GM18520 (cell line): ENCODE results near the gene EIF4B.

Experiments used
- ATAC-seq: cut with Tn5 transposase; IDR thresholded peaks from one replicate; pipeline ENCODE4 v1.9.1; 2021; ENCODE audit not compliant: unreplicated experiment

Gene EIF4B

DNA sequence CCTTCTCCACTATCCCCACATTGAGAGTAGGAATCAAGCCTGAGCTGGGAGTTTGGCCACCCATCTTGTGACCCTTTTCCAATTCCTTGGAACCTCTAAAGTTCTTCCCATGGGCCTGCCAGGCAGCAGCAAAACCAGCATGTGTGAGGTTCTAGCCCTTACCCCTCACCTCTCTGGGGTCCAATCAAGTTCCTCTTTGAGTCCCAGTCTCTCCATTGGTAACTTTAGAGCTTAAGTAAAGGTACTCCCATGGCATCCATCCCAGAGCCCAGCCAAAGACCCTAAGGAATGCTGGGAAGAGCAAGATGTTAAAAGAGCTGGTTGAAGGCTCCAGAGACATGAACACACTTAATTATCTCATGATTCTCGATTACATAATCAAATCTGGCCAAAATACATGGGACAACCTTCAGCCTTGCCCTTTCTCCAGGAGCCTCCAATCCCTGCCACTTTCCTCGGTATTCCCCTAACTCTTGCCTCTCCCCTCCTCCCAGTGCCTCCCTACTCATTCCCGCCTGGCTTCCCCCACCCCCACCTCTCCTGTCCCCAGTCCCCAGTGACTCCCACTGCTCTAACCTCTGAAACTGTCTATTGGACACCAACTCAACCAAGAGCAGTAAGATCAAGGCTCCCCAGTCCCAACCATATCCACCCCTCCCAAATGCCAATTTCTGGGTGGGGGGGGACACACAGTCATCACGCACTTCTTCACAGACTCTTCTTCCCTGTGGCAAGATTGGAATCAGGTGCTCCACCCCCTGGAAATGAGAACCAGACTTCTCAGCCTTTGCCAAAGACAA is 38.8 kb downstream of the EIF4B start:
- no peak for ATAC-seq

GRCh38 chr12:53045696-53046045 is 39.4 kb downstream of the EIF4B start:
- ATAC-seq: no peak

DNA sequence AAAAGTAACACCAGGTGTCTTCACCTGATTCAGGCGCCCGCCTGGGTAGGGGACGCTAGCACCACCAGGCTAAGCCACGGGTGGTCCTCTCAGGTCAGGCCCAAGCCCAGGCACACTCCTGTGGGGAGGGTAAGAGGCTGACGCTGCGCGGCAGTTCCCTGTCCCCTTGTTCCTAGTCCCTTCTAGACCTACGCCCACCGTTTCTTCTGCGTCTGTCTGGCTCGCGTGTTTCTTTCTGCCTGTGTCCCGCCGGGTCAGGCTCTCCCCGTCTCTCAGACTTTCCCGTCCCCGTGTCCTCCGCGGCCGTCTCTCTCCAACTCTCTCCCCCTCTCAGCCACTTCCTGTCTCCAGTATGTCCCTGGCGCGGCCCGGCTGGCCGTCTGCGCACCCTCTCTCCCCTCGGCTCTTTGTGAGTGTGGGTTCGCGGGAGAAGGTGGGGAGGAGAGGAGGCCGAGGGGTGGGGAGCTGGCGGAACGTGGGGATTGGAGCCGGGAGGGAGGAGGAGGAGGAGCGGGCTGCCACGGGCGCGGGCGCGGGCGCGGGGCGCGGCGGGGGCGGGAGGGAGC is 40.5 kb downstream of the EIF4B start:
- ATAC-seq: no peak

DNA sequence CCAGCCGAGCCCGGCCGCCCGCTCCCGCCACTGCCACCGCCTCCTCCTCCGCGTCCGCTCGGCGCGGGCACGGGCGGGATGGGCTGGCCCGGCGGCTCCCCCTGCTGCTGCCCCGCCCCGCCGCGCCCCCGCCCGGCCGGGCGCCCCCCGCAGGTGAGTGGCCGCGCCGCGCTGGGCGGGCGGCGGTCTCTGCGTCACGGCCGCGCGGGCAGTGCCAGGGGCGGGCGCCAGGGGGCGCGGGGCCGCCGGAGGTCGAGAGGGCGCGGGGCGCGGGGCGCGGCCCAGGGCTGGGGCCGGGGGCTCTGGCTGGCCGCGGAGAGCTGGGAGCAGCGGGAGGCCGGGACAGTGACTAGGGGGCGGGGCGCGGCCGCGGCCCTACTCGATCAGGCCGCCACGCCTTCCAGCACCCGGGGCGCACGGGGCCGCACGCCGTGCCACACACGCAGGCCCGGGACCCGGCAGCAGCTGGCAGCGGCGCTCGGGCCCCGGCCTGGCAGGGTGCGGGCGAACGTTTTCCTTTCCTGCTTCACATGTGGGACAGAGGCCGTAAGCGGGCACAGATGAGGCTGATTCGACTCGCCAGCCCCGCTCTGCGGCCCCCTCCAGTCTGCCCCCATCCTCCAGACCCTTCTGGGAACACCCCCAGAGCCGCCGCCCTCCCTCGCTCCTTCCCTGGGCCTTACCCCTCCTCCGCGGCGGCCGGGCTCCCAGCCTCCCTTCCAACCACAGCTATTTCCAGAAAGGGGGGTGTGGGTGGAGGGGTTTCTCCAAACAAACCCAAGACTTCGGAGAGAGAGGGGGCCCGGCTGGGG is 41.2 kb downstream of the EIF4B start:
- peak; percentile 77 for ATAC-seq

DNA sequence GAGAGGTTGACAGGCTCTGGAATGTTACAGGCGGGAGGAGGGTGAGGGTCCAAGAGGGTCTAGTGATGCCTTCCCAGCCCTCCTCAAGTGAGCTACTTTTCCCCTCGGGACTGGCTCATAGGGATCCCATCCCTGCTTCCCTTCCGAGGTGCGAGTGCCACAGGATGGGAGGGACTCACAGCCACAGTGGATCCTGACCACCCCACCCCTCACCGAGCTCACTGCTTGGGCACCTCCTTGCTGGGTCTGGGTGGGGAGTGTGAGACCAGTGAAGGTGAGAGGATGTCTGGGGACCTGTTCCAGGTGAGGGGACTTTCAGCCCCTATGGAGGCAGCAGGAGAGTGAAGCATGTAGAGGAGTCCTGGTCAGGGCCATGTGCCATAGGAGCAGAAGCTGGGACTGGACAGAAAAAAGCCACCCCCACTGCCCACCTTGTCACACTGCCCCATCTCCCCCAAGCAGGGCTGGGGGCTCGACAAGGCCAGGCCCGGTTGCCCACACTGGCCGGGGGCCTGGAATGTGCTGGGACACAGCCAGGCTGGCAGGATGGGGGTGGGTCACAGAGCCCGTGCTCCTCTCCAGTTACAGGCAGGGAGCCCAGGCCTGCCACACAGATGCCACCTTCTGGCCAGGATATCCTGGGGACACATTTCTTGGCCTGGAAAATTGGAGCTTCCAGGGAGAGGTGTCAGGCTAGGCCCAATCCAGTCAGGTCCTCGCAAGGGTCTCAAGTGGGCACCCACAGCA is 42.0 kb downstream of the EIF4B start:
- no peak for ATAC-seq

- ATAC-seq: no peak
These were observed 42.6 kb downstream of the EIF4B start for GRCh38 chr12:53048780-53049401.

GRCh38 chr12:53049571-53050318 is 43.5 kb downstream of the EIF4B start, which contains the start of gene TNS2:
TSS of gene TNS2 (plus strand) at chr12:53050065. CDS start at chr12:53050186, 121 bp downstream.
- ATAC-seq: no peak

DNA sequence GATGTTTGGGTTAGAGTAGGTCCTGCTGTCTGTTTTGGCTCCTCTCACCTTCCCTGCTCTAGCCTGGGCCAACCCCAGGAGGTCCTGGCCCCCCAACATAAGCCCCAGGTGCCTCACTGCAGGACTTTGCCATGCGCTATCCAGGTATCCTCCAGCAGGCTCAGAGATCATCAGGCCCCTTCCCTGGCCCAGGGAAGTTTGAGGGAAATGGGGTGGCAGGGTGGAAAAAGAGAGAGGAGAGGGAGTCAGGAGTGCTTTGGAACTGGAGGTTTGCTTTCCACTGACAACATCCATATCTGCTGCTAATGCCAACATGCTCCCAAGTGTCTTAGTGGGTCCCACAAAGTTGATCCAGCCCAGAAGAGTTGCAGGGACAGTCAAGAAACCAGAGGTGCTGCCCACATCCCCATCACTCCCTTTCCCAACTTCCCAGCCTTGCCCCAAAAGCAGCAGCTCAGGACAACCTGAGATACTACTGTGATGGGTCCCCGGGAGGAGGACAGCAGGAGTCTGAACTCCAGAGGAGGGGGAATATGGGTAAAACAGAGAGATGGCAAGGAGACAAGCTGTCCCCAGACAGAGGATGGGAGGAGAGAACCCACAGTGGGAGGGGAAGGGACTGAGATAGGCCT is 44.3 kb downstream of the EIF4B start:
- no peak for ATAC-seq

- ATAC-seq: no peak
These were observed 45.0 kb downstream of the EIF4B start for GRCh38 chr12:53051058-53051880.

- ATAC-seq: no peak
These were observed 45.7 kb downstream of the EIF4B start for GRCh38 chr12:53051881-53052412.

- no peak for ATAC-seq
These were observed 46.4 kb downstream of the EIF4B start for GRCh38 chr12:53052419-53053217.

- no peak for ATAC-seq
These were observed 47.2 kb downstream of the EIF4B start for GRCh38 chr12:53053218-53054111.

- peak; percentile 90 for ATAC-seq
These were observed 48.0 kb downstream of the EIF4B start for GRCh38 chr12:53054112-53054878.

- ATAC-seq: no peak
These were observed 49.4 kb downstream of the EIF4B start for GRCh38 chr12:53055471-53056266.

GRCh38 chr12:53056296-53056695 is 50.0 kb downstream of the EIF4B start:
- ATAC-seq: no peak
